Hypothalamus (tissue), 51 donors: Measurements from ENCODE around the gene SPP2.

ENCODE experiments used
- DNase-seq, 51 donors: peaks; one replicate each; lab custom pipeline; 2025; lab: John Stamatoyannopoulos, UW

SPP2 gene

DNA sequence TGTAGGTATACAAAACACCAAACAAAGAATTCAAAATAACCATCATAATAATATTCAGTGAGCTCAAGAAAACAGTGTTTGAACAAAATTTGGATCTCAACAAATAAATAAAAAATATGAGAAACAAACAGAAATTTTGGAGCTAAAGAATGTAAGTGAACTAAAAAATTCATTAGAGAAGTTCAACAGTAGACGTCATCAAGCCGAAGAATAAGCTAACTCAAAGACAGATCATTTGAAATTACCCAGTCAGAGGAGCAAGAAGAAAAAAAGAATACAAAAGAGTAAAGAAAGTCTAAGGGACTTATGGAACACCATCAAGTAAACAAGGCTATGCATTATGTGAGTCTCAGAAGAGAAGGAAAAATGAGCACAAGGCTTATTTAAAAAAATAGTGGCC lies 16.6 kb upstream of the SPP2 start:
- DNase-seq = no peak

DNA sequence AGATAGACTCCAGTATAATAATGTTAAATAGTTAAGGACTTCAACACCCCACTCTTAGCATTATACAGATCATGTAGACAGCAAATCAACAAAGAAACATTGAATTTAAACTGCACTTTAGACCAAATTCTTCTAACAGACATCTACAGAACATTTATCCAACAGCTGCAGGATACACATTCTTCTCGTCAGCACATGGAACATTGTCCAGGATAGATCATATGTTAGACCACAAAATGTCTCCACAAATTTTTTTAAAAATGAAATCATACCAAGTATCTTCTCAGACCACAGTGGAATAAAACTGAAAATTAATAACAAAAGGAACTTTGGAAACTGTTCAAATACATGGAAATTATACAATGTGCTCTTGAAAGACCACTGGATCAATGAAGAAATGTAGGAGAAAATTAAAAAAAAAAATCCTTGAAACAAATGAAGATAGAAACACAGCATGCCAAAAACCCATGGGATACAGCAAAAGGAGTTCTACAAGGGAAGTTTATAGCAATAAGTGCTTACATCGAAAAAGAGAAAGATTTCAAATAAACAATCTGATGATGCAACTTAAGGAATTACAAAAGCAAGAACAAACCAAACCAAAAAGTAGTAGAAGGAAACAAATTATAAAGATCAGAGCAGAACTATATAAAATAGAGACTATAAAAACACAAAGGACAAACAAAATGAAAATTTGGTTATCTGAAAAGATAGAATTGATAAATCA lies 12.3 kb upstream of the SPP2 start:
- no peak for DNase-seq

DNA sequence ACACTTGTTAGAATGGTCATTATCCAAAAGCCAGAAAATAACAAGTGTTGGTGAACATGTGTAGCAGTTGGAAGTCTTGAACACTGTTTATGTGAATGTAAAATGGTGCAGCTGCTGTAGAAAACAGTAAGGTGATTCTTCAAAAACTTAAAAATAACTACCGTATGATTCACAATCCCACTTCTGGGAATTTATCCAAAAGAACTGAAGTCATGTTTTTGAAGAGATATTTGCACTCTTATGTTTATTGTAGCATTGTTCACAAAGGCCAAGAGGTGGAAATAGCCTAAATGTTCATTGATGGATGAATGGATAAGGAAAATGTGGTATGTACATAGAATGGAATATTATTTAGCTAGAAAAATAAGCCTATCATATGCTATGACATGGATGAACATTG lies 6.3 kb upstream of the SPP2 start:
- no peak for DNase-seq

DNA sequence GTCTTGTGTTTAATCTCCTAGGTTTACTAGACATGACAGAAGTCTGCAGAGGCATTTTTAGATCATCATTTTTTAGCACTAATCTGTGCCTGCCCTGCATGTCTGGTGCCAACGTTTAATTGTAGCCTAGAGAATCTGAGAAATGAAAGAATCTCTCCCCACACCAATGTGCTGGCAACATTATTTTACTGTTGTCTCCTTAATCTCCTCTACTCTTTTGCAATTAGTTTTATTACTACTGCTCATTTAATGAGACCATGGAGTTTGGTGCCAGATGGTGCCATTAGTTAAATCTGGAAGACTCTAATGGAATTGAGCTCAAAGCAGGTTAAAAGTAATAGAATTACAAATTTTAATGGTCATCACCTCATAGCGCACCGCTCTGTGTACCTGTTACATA lies 4.0 kb upstream of the SPP2 start:
- DNase-seq = no peak

DNA sequence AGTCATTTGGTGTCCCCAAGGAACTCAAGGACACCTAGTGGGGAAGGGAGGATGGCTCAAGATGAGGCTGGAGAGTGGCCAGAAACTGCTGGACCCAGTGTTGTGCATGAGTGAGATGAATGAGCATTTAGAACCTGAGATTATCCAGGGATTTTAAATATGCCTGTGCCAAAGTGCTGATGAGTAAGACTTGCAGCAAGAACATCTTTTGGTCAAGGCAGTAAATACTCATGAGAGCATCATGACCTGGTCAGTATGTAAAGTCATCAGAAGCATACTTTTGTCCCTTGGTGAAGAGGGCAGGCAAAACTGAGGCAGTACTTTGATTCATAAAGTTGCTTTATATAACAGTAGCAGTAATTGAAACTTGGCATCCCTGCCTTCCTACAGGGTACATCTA lies 3.1 kb upstream of the SPP2 start:
- DNase-seq = no peak

DNA sequence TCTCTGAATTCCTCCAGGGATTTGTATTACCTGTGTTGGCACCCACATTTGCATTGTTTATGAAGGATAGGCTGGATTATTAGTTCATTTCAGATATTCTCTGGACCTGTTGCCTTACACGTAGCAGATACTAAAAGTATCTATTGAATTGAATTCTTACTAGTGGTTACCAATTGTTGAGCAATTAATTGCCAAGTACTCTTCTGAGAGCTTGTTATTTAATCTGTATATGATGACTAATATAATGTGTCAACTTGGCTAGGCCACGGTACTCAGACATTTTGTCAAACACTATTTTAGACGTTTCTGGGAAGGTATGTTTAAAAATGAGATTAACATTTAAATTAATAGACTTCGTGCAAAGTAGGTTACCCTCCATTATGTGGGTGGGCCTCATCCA lies 2.5 kb upstream of the SPP2 start:
- DNase-seq = no peak

DNA sequence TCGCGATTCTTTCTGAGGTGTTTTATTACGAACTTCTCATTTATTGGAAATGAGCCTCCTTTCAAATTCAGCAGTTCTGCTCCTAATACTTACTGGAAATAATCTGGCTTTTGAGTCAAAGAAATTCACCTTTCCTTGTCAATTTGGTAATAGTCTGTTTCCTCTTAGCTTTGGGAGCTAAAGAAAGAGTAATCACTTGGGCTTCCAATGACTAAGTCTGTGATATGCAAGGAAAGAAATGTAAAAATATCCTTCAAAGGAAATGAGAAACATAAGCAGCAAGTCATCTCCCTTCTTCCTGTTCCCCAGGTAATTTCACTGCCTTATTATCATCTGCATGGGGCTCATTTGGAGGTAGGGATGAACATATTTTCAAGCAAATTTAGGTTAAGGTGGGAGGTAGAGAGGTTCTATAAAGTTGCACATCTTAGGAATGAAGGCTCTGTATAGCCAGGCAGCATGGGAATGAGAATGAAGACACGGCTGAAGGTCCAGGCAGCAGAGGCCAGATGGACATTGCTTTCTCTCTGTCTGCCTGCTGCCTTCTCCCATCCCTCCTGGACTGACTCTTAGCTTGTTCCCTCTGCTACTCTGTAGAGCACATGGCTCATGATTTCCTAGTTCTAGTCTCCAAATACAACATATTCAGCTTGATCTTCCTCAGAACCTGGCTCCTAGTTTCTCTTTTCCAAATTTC lies 1.0 kb downstream of the SPP2 start:
- no peak for DNase-seq

DNA sequence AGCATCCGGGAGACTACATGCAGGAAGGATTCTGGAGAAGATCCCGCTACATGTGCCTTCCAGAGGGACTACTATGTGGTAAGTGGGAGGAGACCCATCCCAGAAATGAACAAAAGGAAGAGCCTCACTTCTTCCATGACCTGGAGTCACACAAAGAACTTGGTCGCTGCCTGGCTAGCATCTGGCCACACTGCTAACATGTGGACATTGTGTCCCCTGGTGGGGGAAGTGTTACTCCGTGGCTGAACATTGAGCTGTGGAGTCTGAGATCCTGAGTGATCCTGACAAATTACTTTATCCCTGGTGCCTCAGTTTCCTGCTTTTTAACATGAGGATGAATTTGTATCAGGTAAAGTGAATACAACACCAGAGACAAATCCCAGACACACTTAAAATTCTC lies 8.4 kb downstream of the SPP2 start:
- no peak for DNase-seq

DNA sequence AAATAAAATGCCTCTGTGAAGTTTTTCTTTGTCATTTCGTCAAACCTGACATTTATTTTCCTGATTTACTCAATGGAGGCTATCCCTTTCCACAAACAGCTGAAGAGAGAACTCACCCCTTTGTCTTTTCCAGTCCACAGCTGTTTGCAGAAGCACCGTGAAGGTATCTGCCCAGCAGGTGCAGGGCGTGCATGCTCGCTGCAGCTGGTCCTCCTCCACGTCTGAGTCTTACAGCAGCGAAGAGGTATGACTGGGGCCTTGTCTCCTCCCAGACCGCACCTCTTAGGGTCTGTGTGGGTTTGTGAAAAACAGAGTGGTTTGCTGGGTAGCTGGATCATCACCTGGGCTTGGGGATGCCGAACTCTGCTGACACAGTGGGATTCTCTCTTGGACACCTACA lies 9.7 kb downstream of the SPP2 start:
- DNase-seq = no peak

DNA sequence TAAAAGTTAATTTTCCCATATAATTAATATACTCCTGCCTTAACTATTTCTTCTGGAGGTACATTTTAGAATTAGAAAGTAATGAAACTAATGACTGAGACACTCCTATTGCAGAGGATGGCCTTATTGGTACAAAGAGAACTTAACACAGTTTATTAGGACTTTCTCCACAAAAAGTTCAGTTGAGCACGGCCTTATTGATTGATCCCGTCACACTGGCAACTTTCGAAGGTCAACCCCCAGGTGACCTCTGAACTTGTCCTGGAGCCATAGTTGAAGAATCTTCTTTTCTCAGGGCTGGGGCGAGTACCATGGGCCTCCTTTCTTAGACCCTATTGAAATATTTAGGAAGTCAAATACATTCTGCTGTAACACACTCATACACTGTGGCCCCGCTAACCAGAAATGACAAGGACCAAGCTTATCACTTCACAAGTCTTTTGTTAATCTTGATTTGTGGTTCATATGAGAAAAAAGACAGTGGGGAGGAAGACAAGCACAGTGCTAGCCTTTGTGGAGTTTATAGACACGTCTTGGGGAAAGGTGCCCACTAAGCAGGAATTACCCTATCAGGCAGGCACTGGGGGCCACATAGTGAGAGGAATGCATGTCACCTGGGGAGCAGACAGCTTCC lies 11.2 kb downstream of the SPP2 start:
- no peak for DNase-seq

DNA sequence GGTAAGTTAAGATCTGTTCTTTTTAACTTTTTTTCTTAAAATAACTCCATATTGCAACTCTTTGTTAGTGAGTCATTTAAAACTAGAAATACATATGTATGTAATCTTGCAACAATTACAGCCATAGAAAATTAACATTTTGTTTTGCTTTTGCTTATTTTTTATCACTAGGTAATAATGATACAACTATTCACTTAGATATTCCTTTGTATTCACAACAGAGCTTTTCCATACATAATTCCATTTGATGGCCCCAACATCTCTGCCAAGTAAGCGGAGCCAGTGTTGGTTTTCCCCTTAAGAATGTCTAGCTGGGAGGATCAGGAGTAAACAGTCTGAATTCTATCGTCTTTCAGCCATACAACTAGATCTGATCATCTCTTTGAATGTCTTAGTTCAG lies 16.1 kb downstream of the SPP2 start:
- no peak for DNase-seq

DNA sequence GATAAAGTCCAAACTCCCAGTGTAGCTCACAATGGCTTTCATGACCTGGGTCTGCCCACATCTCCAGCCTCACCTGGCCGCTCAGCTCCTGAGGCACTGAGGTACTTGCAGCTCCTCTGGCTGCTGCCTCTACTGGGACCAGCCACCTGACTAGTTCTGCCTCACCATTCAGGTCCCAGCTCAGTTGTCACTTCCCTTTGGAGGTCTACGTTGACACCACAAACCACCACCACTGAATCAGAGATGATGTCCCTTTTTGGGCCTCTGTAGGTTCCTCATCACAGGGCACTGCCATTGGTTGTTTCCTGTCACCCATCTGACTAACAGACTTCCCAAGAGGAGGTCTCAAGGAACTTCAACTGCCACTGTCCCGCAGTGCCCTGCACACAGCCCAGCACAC lies 21.2 kb downstream of the SPP2 start:
- no peak for DNase-seq

DNA sequence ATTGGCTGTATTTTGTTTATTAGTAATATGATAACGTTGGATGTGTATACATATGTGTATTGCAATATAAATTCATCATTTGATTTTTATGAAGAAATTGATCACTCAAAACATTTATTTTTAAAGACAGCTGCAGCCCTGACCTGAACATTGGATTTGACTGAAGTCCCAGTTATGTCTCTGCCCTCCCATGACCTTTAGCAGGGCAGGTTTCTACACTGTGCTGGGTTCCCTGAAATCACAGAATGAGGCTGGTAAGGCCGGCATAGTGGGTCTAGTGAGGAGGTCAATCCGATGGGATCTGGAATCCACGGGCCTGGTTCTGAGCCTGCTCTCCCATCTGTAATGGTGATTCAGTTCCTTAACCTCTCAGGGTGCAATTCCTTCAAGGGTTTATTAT lies 22.0 kb downstream of the SPP2 start:
- DNase-seq = no peak

DNA sequence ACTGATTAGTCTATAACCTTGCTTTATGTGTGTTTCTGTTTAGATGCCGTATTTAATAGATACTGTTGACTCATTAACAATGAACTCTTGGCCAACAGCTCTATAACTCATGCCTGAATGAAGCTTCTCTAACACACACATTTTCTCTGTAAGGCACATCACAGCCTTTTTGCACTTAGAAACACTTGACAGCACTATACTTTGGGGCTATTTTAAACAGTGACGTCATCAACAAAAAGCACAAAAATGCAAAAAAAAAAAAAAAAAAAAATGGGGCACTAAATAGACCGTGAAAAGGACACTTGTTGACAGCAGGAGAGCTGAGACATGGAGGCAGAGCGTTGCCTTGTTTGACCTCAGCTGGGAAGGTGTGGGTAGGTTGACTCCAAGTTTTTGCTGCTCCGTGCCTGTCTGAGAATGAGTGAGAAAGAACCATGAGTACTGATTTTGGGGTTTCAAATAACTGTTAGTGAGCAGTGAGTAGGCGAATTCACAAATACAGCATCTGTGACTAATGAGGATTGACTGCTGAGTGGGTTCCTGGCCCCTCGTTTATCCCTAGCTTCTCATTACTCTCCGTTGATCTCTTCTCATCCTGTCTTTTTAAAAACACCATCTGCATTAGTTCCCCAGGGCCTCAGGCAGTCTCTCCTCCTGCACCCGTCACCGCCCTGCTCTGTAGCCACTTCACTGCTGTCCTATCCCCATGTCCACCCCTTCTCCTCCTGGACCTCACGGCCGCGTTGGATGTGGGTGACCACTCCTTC lies 24.4 kb downstream of the SPP2 start:
- no peak for DNase-seq

DNA sequence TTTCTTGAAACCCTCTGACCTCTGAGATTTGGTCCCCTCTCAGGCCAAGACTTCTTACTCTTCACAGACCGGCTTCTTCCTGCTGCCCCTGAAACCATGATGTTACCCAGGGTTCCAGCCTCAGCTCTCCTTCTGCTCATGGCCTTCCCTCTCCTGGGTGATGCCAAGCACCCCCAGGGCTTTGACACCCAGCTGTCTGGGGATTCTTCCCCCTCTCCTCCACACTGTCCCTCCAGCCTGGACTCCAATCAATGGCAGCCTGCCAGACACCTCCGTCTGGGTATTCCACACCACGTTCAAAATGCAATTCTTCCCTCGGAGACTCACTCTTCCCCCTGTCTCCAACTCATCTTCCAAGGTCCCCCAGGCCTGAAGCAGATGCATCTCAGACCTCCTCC lies 25.0 kb downstream of the SPP2 start:
- no peak for DNase-seq

DNA sequence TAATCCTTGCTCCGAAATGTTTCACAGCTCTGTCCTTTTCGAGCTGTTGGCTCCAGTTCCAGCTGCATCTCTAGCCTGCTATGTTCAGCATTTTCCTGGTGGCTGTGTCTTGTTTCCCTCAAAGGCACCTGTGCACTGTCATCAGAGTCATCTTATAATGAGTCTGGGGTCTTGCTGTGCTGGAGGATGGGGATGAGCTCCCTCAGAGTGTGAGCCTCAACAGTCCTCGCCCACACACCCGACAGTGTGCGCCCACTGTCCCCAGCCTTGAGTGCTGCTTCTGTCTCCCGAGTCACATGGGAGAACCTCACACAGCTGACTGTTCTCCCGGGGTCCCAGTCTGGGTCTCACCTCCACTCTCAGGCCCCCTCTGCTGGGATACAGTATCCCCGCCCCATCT lies 25.4 kb downstream of the SPP2 start:
- DNase-seq = no peak

DNA sequence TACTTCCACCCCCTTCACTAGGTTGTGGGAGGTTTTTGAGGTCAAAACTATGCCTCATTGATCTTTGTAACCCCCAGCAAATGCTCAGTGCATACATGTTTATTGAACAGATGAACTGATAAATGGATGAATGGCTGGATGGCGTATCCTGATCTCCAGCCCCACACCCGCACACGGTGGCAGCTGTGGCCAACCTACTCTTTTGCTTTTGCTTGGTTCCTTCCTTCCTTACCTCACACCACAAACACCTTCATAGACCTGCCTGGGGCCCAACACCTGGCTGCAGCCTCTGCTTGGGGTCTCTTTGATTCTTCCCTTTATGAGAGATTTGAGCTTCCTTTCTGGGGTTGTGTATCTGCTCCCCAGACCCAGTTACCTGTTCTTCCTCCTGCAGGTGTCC lies 25.9 kb downstream of the SPP2 start:
- DNase-seq = no peak

DNA sequence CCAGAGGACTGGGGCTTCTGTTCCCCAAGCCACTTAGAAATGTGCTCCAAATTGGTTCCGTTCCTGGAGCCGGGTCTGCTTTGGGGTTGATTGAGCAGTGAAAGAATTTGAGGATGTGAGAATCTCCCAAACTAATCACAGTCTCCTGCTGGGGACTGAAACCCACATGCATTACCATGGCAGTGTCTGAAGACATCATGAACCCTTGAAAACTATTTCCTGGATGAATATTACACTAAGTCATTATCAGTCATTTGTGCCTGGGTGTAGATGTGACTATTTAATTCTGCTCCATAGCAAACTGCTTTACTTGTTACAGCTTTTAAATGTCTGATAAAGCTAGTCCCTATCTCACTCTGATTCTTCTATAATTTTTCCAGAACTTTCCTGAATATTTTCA lies 27.6 kb downstream of the SPP2 start:
- no peak for DNase-seq

DNA sequence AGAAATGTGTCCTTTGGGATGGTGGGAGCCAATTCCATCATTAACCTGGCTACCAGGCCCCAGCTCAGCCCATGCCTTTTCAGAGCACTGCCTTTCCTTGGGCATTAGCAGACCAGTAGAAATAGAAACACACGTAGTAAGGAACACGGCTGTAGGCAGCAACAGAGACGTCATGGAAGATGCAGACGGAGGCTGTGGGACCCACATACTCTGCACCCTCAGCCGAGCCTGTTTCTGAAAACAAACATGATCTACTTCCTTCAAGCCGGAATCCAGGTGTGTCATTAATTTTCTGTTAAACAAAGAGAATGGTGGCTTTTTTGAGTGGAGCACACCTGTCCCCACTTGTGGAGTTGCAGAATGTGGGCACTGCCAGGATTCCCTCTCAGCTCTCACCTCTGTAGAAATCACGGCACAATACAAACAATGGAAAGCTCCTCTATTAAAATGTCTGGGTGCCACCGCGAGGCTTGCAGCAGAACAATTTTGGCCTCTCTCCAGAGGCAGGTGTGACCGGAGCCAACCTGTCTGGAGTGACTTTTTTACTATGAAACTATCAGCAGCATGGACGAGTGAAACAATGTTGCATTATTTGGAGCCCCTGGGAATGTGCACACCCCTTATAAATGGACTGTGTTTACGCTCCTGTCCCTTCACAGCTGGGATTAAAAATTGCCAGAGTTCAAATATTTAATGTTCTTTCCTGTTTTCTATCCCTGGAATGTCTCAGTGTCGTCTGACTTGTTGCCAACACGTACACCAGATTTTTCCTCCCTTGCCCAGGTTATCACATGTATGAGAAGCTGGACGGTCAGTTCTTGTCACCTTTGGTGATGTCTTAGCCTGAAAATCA lies 31.7 kb downstream of the SPP2 start:
- no peak for DNase-seq

DNA sequence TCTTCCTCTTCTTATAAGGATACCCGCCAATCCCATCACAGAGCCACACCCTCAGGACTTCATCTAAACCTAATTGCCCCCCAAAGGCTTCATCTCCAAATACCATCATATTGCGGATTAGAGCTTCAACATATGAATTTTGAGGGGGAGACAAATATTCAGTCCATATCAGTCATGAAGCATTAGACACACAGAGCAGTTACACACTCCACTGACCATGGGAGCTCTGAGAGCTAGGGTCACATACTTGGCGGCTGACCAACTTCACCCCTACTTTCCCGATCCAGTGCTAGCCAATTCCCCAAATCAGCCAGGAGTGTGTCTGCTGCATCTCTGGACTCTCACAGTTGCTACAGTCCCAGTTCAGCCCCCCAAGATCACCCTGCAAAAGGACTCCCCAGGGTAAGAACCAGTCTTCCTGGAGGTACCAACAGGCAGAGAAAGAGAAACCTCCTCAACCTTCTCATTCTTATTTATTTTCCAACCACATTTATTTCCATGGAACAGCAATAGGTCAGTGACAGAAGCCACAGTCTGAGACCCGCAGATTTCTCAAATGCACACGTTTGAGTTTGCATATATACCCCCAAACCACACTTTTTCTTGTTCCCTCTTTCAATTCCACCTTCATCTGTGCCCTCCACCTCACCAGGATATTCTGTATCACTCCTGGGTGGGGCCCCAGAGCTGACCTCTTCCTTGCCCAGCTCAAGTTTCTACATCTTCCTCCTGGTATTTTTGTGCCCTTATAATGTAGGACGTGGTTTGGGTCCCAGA lies 33.3 kb downstream of the SPP2 start:
- no peak for DNase-seq
